Measurements from ENCODE around the gene UNK.
"Not testable (repeated sequence)": the region's sequence is repeated elsewhere in the genome, so short reads cannot be mapped to it uniquely, and the experiment has no call there.

UNK gene

GRCh38 chr17:75774991-75775668, 9.5 kb upstream of the UNK start:
- DNase-seq (ENCODE audit: insufficient read length, low spot score), result no peak

GRCh38 chr17:75776386-75777295, 8.0 kb upstream of the UNK start:
- TF ChIP-seq, protein P1, sequence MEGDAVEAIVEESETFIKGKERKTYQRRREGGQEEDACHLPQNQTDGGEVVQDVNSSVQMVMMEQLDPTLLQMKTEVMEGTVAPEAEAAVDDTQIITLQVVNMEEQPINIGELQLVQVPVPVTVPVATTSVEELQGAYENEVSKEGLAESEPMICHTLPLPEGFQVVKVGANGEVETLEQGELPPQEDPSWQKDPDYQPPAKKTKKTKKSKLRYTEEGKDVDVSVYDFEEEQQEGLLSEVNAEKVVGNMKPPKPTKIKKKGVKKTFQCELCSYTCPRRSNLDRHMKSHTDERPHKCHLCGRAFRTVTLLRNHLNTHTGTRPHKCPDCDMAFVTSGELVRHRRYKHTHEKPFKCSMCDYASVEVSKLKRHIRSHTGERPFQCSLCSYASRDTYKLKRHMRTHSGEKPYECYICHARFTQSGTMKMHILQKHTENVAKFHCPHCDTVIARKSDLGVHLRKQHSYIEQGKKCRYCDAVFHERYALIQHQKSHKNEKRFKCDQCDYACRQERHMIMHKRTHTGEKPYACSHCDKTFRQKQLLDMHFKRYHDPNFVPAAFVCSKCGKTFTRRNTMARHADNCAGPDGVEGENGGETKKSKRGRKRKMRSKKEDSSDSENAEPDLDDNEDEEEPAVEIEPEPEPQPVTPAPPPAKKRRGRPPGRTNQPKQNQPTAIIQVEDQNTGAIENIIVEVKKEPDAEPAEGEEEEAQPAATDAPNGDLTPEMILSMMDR (IDR thresholded peaks at IDR 0.05; ENCODE audit: insufficient read depth, missing control alignments), result no peak
- FAIRE-seq (no peak), DNase-seq (ENCODE audit: insufficient read length, low spot score) (no peak)

More at GRCh38 chr17:75774991-75775668, 9.5 kb upstream of the UNK start:
- TF ChIP-seq, protein P1 (IDR thresholded peaks at IDR 0.05; ENCODE audit: insufficient read depth, missing control alignments), result no peak
- FAIRE-seq, result no peak

DNA sequence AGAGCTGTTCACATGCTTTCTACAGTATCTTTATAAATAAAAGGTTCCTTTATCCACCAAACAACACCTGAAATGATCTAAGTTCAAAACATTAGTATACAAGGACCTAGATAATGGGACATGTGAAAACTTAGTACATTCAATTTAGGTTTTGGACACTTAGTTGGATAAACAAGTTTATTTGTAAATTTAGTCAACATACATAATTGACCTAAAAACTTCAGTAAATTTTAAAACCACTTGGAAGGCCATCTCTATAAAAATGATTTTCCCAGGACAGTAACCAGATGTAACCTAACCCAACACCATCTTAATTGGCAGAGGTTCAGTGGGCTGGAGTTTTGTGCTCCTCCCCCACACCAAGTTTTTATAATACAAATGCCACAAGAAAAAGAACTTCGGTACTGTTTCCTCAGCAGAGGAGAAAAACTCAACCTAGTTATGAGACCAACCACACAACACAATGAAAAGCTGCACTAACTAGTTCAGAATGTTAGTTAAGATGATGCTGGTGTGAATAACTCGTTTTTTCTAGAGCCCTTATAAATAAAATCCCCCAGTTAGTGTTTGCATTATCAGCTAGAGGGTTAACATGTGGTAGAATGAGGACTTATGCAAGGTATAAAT, 7.2 kb upstream of the UNK start:
- no peak for FAIRE-seq
- TF ChIP-seq, protein P1 (IDR thresholded peaks at IDR 0.05; ENCODE audit: insufficient read depth, missing control alignments), result no peak
- no peak for DNase-seq (ENCODE audit: insufficient read length, low spot score)

DNA sequence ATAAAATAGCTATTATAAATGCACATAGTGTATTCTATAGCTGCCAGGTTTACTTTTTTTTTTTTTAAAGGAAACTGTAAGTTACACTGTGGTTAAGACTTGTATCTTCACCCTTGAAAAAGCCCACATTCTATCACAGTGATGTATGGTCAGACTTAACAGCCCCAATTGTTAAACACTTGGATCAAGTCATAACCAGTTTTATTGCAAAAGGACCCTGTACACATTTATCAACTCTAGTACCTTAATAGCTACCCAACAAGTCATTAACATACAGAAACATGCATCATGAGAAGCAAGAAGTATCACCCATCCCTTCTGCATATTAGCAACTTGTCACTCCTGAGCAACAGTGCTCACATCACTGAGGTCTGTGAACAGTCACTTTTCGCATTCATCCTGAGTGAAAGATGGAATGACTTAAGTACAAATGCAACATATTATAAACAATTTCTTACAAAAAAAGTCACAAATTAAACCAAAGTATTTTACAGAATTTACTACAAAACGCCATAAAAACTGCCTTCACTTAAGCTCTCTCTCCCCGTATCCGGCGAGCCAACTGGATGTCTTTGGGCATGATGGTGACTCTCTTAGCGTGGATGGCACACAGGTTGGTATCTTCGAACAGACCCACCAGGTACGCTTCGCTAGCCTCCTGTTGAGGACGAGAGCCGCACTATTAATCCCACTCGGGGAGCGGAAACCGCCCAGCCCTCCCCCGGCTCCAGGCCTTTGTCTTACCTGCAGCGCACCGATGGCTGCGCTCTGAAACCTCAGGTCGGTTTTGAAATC, 6.3 kb upstream of the UNK start:
- FAIRE-seq; DNase-seq (ENCODE audit: insufficient read length, low spot score): not testable (repeated sequence)

DNA sequence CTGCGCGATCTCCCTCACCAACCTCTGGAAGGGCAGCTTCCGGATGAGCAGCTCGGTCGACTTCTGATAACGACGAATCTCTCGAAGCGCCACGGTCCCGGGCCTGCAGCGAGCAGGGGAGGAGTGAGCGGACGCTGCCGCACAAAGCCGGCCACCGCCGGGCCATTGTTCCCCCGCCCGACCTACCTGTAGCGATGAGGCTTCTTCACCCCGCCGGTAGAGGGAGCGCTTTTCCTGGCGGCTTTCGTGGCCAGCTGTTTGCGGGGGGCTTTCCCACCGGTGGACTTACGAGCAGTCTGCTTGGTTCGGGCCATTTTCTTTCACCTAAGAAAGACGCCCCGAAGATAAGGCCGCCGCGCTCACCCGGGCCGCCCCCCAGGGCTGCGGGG, 5.8 kb upstream of the UNK start:
- TF ChIP-seq, protein P1 (IDR thresholded peaks at IDR 0.05; ENCODE audit: insufficient read depth, missing control alignments), result peak; percentile 49
- FAIRE-seq (no peak), DNase-seq (ENCODE audit: insufficient read length, low spot score) (no peak)

GRCh38 chr17:75779250-75779986, 5.2 kb upstream of the UNK start:
- FAIRE-seq (no peak), DNase-seq (ENCODE audit: insufficient read length, low spot score) (no peak)
- TF ChIP-seq, protein P1 (IDR thresholded peaks at IDR 0.05; ENCODE audit: insufficient read depth, missing control alignments), result no peak

All from D721Med (cell line).